ENCODE measurements around the gene KDM2B. TPM values are rescaled to one million over a fixed set of nuclear protein-coding genes. Genes with fewer than 3 reads are reported as not detected.

KDM2B gene
- total RNA-seq, 1 donor from 2014 or later = 18.9 TPM

- TF ChIP-seq POLR2AphosphoS5 (IDR thresholded peaks at IDR 0.05; ENCODE audit: insufficient read depth in 1 of 2, low read depth in 1 of 2) (peak; percentile 95 to 99), POLR2A (IDR thresholded peaks at IDR 0.05) (peak; percentile 48 to 78)
- TF ChIP-seq, protein P1, sequence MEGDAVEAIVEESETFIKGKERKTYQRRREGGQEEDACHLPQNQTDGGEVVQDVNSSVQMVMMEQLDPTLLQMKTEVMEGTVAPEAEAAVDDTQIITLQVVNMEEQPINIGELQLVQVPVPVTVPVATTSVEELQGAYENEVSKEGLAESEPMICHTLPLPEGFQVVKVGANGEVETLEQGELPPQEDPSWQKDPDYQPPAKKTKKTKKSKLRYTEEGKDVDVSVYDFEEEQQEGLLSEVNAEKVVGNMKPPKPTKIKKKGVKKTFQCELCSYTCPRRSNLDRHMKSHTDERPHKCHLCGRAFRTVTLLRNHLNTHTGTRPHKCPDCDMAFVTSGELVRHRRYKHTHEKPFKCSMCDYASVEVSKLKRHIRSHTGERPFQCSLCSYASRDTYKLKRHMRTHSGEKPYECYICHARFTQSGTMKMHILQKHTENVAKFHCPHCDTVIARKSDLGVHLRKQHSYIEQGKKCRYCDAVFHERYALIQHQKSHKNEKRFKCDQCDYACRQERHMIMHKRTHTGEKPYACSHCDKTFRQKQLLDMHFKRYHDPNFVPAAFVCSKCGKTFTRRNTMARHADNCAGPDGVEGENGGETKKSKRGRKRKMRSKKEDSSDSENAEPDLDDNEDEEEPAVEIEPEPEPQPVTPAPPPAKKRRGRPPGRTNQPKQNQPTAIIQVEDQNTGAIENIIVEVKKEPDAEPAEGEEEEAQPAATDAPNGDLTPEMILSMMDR (IDR thresholded peaks at IDR 0.05) = peak in 1 of 3 experiments; percentile 23
- peak; percentile 97 to 98 for DNase-seq (ENCODE audit: extremely low spot score in 2 of 2)
- Histone ChIP-seq H3K4me3 (peak within 1 kb of the TSS; percentile 68 to 87), H3K36me3 (no peaks in the 10 kb centered on the region), H3K4me1 (peaks cover 19% of the 10 kb centered on the region), H3K27ac (peak within 1 kb of the TSS; percentile 79), H3K9me3 (no peaks in the 10 kb centered on the region), H3K27me3 (no peaks in the 10 kb centered on the region)
- intact Hi-C loops (cut with DNase I) = no loop called here
Observed at GRCh38 chr12:121399391-121400331, 181.2 kb downstream of the KDM2B start, which contains the start of gene RNF34. Gene RNF34, plus strand, starts transcription at chr12:121400118. Its CDS starts 95 bp downstream, at chr12:121400213.

DNA sequence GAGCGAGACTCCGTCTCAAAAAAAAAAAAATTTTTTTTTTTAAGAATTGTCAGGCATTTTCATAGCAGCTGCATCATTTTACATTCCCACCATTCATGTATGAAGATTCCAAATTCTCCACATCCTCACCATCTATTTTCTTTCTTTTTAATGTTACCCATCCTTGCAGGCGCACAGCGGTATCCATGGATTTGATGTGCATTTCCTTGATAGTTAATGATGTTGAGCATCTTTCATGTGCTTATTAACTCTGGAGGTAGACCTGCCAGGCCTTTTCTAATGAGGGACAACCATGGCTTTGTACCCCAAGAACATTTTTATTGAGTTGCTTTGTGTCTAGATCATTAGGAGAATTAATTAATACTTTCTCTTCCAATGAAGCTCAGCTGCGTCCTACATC lies 182.5 kb downstream of the KDM2B start:
- DNase-seq (ENCODE audit: extremely low spot score in 2 of 2) = no peak
- Histone ChIP-seq H3K4me1 (peaks cover 19% of the 10 kb centered on the region), H3K27ac (no peak overlapping the region), H3K9me3 (no peaks in the 10 kb centered on the region), H3K36me3 (no peaks in the 10 kb centered on the region), H3K4me3 (no peak overlapping the region), H3K27me3 (no peaks in the 10 kb centered on the region)
- intact Hi-C loops (cut with DNase I) = no loop called here
- TF ChIP-seq POLR2A (IDR thresholded peaks at IDR 0.05) = no peak
- TF ChIP-seq POLR2AphosphoS5 (IDR thresholded peaks at IDR 0.05; ENCODE audit: insufficient read depth in 1 of 2, low read depth in 1 of 2) = no peak
- TF ChIP-seq, protein P1 (IDR thresholded peaks at IDR 0.05) = no peak

DNA sequence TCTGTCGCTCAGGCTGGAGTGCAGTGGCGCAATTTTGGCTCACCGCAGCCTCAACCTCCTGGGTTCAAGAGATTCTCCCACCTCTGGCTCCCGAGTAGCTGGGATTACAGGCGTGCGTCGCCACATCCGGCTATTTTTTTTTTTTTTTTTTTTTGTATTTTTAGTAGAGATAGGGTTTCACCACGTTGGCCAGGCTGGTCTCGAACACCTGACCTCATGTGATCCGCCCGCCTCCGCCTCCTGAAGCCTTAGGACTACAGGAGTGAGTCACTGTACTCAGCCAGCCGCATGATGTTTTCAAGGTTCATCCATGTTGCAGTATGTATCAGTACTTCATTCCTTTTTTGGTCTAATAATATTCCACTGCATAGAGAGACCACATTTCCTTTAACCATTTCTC lies 183.3 kb downstream of the KDM2B start:
- intact Hi-C loops (cut with DNase I) = no loop called here
- Histone ChIP-seq H3K27me3 (no peaks in the 10 kb centered on the region), H3K4me3 (no peak overlapping the region), H3K36me3 (no peaks in the 10 kb centered on the region), H3K4me1 (peaks cover 19% of the 10 kb centered on the region), H3K27ac (no peak overlapping the region), H3K9me3 (no peaks in the 10 kb centered on the region)
- DNase-seq (ENCODE audit: extremely low spot score in 2 of 2) = no peak
- no peak for TF ChIP-seq POLR2A (IDR thresholded peaks at IDR 0.05)
- TF ChIP-seq, protein P1 (IDR thresholded peaks at IDR 0.05) = no peak
- TF ChIP-seq POLR2AphosphoS5 (IDR thresholded peaks at IDR 0.05; ENCODE audit: insufficient read depth in 1 of 2, low read depth in 1 of 2) = no peak

DNA sequence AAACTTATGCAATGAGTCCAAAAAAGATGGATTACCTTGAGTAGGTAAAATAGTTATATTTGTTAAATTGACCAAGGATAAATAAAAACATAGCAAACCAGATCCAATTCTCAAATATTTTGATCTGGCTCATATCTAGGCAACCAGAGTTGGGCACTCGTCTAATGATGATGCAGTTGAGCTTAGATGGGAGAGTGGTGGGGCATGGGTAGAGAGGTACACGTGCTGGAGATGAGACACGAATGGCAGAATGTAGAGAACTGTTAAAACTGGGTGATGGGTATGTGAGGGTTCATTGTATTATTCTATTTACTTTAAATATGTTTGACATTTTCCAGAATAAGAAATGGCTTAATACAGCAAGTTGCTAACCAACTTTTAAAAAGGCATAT lies 188.5 kb downstream of the KDM2B start:
- TF ChIP-seq, protein P1 (IDR thresholded peaks at IDR 0.05) = no peak
- TF ChIP-seq POLR2AphosphoS5 (IDR thresholded peaks at IDR 0.05; ENCODE audit: insufficient read depth in 1 of 2, low read depth in 1 of 2) (no peak), POLR2A (IDR thresholded peaks at IDR 0.05) (no peak)
- Histone ChIP-seq H3K36me3 (no peaks in the 10 kb centered on the region), H3K27ac (no peak overlapping the region), H3K27me3 (no peaks in the 10 kb centered on the region), H3K4me3 (peak overlapping the region in 1 of 2 donors; percentile 37), H3K9me3 (no peaks in the 10 kb centered on the region), H3K4me1 (no peaks in the 10 kb centered on the region)
- intact Hi-C loops (cut with DNase I) = no loop called here
- DNase-seq (ENCODE audit: extremely low spot score in 2 of 2) = no peak

Data from vagina (tissue), 2 donors.